CD4-positive, alpha-beta T cell treated with Interleukin-21 for 1 hour (primary cell): ENCODE measurements around the gene PDE8A.

Experiments
- DNase-seq: peaks from one replicate; pipeline ENCODE4 v3.0.0-alpha.2; 2020

The PDE8A gene

GRCh38 chr15:85036716-85037115 is 55.1 kb downstream of the PDE8A start:
- no peak for DNase-seq

- no peak for DNase-seq
Observed at GRCh38 chr15:85037641-85038040, 56.0 kb downstream of the PDE8A start.

GRCh38 chr15:85041230-85041629 is 59.6 kb downstream of the PDE8A start:
- no peak for DNase-seq

GRCh38 chr15:85044251-85044853 is 62.7 kb downstream of the PDE8A start:
- DNase-seq = peak; percentile 60

GRCh38 chr15:85044894-85045293 is 63.2 kb downstream of the PDE8A start:
- no peak for DNase-seq

GRCh38 chr15:85045615-85046014 is 64.0 kb downstream of the PDE8A start:
- no peak for DNase-seq

GRCh38 chr15:85047271-85047948 is 65.8 kb downstream of the PDE8A start:
- peak; percentile 15 for DNase-seq

GRCh38 chr15:85048430-85048829 is 66.8 kb downstream of the PDE8A start:
- DNase-seq = no peak

- no peak for DNase-seq
Observed at GRCh38 chr15:85049805-85050204, 68.1 kb downstream of the PDE8A start.

GRCh38 chr15:85059734-85060133 is 78.1 kb downstream of the PDE8A start:
- DNase-seq = no peak

GRCh38 chr15:85062560-85062959 is 80.9 kb downstream of the PDE8A start:
- no peak for DNase-seq

- DNase-seq = no peak
Observed at GRCh38 chr15:85063088-85063487, 81.4 kb downstream of the PDE8A start.

GRCh38 chr15:85063522-85064079 is 81.9 kb downstream of the PDE8A start:
- DNase-seq = no peak

GRCh38 chr15:85064710-85065109 is 83.1 kb downstream of the PDE8A start:
- DNase-seq = no peak

- DNase-seq = no peak
Observed at GRCh38 chr15:85071061-85071460, 89.4 kb downstream of the PDE8A start.

GRCh38 chr15:85071504-85071903 is 89.8 kb downstream of the PDE8A start:
- no peak for DNase-seq

GRCh38 chr15:85072917-85073316 is 91.3 kb downstream of the PDE8A start:
- no peak for DNase-seq

GRCh38 chr15:85073556-85074194 is 92.0 kb downstream of the PDE8A start:
- DNase-seq = no peak

GRCh38 chr15:85086855-85087254 is 105.2 kb downstream of the PDE8A start:
- DNase-seq = no peak

GRCh38 chr15:85088300-85088699 is 106.6 kb downstream of the PDE8A start:
- DNase-seq = no peak

GRCh38 chr15:85089929-85090597 is 108.4 kb downstream of the PDE8A start:
- DNase-seq = no peak

GRCh38 chr15:85091990-85092389 is 110.3 kb downstream of the PDE8A start:
- no peak for DNase-seq

GRCh38 chr15:85094685-85095084 is 113.0 kb downstream of the PDE8A start:
- DNase-seq = no peak

GRCh38 chr15:85095566-85095965 is 113.9 kb downstream of the PDE8A start:
- DNase-seq = no peak
